Activated CD8-positive, alpha-beta memory T cell treated with anti-CD3 and anti-CD28 coated beads, Interleukin-2, amount 10 ng/mL, durations not matched to agents 7 days and 5 days (primary cell): Measurements from ENCODE around the gene TP53I13. TPM values are rescaled to one million over a fixed set of nuclear protein-coding genes. Genes with fewer than 3 reads are reported as not detected.

Experiments
- ATAC-seq: fragments of 150-1000 bp; cut with Tn5 transposase; one replicate; pipeline ENCODE4 v1.10.0; 2021; ENCODE audit warnings: moderate library complexity
- CTCF ChIA-PET: fragments of 350-600 bp; sonication (Branson Sonifier 250); formaldehyde crosslinking; loops from one replicate; lab custom pipeline; 2021; ENCODE audit warnings: antibody characterized with exemption; lab: Charles Lee
- DNase-seq: peaks from one replicate; pipeline ENCODE4 v3.0.0-alpha.2; 2020
- H3K27ac Mint-ChIP-seq: one replicate; pipeline ENCODE4 v1.8.0; 2021; ENCODE audit warnings: mild to moderate bottlenecking, mixed read lengths
- H3K27me3 Mint-ChIP-seq: one replicate; pipeline ENCODE4 v1.8.0; 2021; ENCODE audit warnings: mixed read lengths
- H3K36me3 Mint-ChIP-seq: one replicate; pipeline ENCODE4 v1.8.0; 2021; ENCODE audit warnings: mild to moderate bottlenecking, mixed read lengths
- H3K4me1 Mint-ChIP-seq: one replicate; pipeline ENCODE4 v1.8.0; 2021; ENCODE audit warnings: mixed read lengths
- H3K4me3 Mint-ChIP-seq: one replicate; pipeline ENCODE4 v1.8.0; 2021; ENCODE audit warnings: mild to moderate bottlenecking, moderate library complexity, mixed read lengths
- H3K9me3 Mint-ChIP-seq: one replicate; pipeline ENCODE4 v1.8.0; 2022; ENCODE audit warnings: low read depth, mixed read lengths
- total RNA-seq, 2 experiments: library from RNA; stranded (reverse); gene quantifications; one replicate each; pipeline ENCODE4 v1.2.3, GENCODE V29; 2021

TP53I13 gene
- total RNA-seq, 2 experiments from 2014 or later = 97.0 to 131 TPM

DNA sequence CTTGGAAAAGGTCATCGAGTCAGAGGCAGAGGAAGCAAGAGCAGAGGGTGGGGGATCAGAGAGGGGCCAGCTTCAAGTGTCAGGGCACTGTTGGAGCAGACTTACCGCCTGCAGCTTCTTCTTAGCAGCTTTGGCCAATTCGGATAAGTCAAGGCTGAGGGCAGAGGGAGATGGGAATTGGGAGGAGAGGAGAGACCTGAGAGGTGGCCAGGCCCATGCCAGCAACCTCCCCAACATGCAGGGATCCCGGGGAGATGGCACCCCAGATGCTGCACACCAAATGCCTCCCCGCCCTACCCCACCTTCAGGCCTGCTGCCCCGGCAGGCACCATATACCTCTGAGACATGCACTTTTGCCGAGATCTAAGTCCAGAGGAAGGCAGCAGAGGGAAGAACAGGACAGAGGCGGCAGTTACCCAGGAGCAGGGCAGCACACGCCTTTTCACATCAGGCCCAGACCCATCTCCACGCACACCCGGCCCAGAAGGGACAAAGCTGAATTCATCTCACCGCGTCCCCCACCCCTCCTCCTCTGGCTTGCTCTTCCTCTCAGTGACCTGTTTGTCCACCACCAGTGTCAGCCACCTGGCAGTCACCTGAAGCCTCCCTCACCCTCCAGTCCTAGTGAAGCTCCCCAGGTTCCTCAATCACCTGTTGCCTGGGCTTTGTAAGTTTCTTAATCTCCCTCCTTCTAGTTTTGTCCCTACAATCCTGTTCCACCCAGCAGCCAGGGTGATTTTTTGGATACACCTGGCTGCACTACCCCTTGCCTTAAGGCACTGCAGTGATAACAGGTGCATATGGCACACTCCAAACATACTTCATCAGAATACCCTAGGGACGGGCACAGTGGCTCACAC, 10.4 kb downstream of the TP53I13 start:
- peaks cover 12% of the 10 kb centered on the region for H3K4me1 Mint-ChIP-seq
- H3K9me3 Mint-ChIP-seq = no peaks in the 10 kb centered on the region
- no peak for ATAC-seq
- H3K36me3 Mint-ChIP-seq = peaks cover 22% of the 10 kb centered on the region
- DNase-seq = no peak
- CTCF ChIA-PET = interaction anchor here (1.2 to 24.4 kb wide), 7 partner anchors 9 to 209 kb away, joined by 3 to 458 read pairs (median 6); partner anchors contain the start of genes ABHD15, ANKRD13B, CORO6 and TP53I13
- no peak overlapping the region for H3K4me3 Mint-ChIP-seq
- peak overlapping the region; percentile 42 for H3K27ac Mint-ChIP-seq
- no peaks in the 10 kb centered on the region for H3K27me3 Mint-ChIP-seq

DNA sequence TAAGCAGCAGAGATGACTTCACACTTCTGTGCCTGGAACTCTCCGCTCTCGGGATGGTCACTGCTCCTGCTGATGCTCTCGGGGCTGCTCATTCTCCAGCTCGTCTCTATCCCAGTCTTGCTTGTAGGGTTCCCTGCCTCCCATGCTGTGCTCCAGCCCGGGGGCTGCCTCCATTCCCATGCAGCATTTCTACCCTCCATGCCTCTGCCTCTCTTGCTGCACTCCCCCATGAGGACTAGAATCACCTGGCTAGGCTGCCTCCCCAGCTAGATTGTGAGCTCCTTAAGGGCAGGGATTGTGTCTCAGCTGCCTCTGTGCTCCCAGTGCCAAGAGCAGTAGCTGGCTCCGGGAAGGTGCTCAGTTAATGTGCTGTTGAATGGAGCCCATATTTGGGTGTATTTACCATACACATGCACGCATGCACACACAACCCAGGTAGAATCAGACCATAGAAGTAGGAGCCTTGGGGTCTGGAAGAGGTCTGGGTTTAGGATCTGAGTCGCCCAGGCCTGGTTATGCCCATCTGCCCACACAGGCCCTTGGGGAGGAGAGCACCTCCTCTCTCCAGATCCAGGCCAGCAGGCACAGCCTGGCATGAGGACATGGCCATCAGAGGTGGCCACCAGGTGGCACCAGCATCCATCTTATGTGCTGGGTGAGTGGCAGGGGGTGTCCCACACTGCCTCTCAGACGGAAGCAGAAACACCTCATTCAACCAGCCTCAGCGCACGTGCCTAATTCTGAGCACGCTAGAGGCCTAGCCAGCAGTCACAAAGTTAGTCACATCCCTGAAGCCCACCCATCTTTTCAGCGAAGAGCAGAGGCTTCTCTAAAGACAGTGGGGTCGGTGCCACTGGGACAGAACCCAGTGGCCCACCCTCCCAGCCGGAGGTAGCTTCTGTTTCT, 11.6 kb downstream of the TP53I13 start:
- no peaks in the 10 kb centered on the region for H3K9me3 Mint-ChIP-seq
- no peak overlapping the region for H3K4me3 Mint-ChIP-seq
- H3K36me3 Mint-ChIP-seq = peaks cover 16% of the 10 kb centered on the region
- CTCF ChIA-PET = interaction anchor here (0.8 to 24.4 kb wide), 9 partner anchors 8 to 351 kb away, joined by 3 to 458 read pairs (median 6); partner anchors contain the start of genes ABHD15, ANKRD13B, CORO6 and TP53I13
- peak; percentile 94 for DNase-seq
- peaks cover 25% of the 10 kb centered on the region for H3K4me1 Mint-ChIP-seq
- H3K27ac Mint-ChIP-seq = peak overlapping the region; percentile 55
- H3K27me3 Mint-ChIP-seq = no peaks in the 10 kb centered on the region
- peak; percentile 97 for ATAC-seq

DNA sequence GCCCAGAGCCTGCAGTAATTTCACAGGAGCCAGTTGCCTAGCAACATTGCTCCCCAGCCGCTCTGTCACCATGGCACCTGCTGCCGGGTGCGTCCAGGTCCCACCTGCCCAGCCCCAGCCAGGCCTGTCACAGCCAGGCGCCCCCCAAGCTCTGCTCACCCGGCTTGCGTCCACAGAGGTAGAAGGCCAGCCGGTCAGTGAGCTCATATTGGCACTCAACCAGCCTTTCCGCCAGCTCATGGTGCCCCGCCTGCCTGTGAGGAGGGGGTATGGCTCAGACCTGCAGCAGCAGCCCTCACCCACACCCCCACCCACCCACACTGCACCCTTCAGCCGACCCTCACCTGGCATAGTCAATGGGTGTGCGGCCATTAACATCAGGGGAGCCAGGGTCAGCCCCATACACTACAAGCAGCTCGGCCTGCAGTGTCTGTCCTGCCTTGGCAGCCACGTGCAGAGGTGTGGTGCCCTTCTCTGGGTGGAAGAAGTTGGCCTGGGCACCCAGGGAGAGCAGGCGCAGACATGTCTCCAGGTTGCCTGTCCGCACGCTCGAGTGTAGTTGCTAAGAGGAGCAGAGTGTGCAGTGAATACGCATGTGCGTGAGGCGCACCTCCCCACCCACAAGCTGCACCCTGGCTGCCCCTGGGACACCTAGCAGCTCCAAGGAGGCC, 13.2 kb downstream of the TP53I13 start:
- Mint-ChIP-seq H3K9me3 (no peaks in the 10 kb centered on the region), H3K4me1 (peaks cover 40% of the 10 kb centered on the region), H3K36me3 (peaks cover 16% of the 10 kb centered on the region), H3K4me3 (no peak overlapping the region), H3K27me3 (no peaks in the 10 kb centered on the region), H3K27ac (no peak overlapping the region)
- DNase-seq (no peak), ATAC-seq (no peak)
- CTCF ChIA-PET = interaction anchor here (1.0 to 24.4 kb wide), 5 partner anchors 11 to 359 kb away, joined by 3 to 458 read pairs (median 80); partner anchors contain the start of genes ABHD15, ANKRD13B, CORO6 and TP53I13

DNA sequence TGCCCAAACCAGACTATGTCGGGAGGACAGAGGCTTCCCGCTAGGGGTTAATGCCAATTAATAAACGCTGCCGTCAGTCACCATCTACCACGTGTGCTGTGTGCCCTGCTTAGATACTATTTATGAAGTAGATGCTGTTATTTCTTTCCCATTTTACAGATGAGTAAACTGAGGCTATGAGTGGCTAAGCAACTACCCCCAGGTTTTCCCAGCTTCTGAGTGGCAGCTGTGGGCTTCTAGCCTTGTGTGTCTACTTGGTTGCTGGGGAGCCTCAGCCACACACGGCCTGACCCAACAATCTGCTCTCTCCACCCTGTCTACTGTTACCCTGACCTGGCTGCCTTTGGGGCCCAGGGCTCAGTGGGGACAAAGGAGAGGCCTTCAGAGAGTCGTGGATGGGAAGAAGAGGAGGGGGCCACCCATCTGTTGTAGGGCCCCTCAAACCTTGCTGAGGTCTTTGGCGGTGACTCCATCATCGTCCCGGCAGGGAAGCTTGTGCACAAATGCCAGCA, 13.8 kb downstream of the TP53I13 start:
- DNase-seq = no peak
- H3K4me1 Mint-ChIP-seq = peaks cover 46% of the 10 kb centered on the region
- H3K27me3 Mint-ChIP-seq = no peaks in the 10 kb centered on the region
- ATAC-seq = no peak
- CTCF ChIA-PET = interaction anchor here (1.0 to 24.4 kb wide), 4 partner anchors 10 to 358 kb away, joined by 3 to 458 read pairs (median 87); partner anchors contain the start of genes ABHD15, ANKRD13B, CORO6 and TP53I13
- H3K9me3 Mint-ChIP-seq = no peaks in the 10 kb centered on the region
- H3K27ac Mint-ChIP-seq = no peak overlapping the region
- H3K4me3 Mint-ChIP-seq = no peak overlapping the region
- H3K36me3 Mint-ChIP-seq = peaks cover 16% of the 10 kb centered on the region

DNA sequence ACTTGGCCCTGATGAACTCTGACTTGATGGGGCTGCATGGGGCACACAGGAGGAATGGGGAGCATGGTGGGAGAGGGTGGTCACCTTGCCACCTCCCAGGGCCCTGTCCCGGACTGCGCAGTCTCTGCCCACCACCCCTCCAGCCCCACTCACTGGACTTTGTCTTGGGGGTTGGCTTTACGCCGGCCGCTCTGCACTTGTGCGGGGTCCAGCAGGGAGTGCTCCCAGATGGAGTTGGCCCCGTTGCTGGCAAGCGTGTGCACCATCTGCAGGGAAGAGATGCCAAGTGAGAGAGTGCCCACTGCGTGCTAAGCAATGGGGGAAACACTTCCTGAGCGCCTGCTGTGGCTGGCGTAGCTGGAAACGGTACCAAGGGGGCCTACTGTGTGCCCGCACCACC, 14.3 kb downstream of the TP53I13 start:
- CTCF ChIA-PET = interaction anchor here (8.3 to 24.4 kb wide), 3 partner anchors 10 to 33 kb away, joined by 80 to 458 read pairs (median 94); partner anchors contain the start of genes ABHD15, ANKRD13B, CORO6 and TP53I13
- no peak for DNase-seq
- no peak for ATAC-seq
- Mint-ChIP-seq H3K27me3 (no peaks in the 10 kb centered on the region), H3K4me3 (no peak overlapping the region), H3K27ac (no peak overlapping the region), H3K36me3 (peaks cover 14% of the 10 kb centered on the region), H3K9me3 (no peaks in the 10 kb centered on the region), H3K4me1 (peaks cover 50% of the 10 kb centered on the region)

DNA sequence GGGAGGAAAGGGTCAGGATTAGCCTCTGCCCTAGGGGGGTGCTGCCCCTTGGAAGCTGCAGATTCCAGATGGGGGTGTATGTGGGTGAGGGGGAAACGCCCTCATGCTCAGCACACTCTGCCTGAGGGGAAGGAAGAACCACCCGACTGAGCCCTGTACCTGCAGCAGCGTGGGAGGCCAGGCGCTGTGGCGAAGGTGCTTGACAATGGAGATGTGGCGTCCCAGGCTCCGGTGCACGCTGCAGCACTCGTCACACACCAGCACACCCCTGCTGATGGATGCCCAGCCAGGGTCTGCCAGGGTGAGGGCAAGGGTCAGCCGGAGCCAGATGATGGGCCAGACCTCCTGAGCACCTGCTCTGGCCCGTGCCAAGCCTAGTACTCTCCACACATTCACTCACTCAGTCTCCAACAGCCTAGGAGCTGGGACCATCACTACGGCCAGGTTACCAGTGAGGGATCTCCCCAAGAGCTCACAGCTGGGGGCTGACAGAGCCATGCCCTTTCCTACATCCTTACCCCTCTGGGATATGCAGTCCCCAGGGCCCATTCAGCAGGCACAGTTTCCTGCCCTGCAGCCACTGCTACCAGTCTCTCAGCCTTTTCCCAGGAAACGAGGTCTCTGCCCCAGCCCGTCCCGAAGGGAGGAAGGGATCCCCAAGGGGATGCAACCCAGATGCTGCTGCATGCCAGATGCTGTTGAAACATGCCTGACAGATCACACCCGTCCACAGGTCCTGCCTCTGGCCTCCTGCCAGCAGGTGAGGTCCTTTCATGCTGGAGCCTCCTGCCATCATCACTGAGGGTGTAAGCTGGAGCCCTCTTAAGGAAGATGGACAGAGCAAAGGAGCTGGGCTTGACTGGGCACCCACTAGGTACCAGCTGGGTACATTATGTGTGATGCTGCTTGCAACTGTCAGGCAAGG, 15.1 kb downstream of the TP53I13 start:
- Mint-ChIP-seq H3K9me3 (no peaks in the 10 kb centered on the region), H3K4me1 (peaks cover 56% of the 10 kb centered on the region), H3K27me3 (no peaks in the 10 kb centered on the region), H3K36me3 (peaks cover 13% of the 10 kb centered on the region), H3K27ac (peak overlapping the region; percentile 65), H3K4me3 (no peak overlapping the region)
- DNase-seq = no peak
- CTCF ChIA-PET = interaction anchor here (1.0 to 24.4 kb wide), 4 partner anchors 9 to 632 kb away, joined by 3 to 458 read pairs (median 87); partner anchors contain the start of genes ABHD15, ANKRD13B, CORO6 and TP53I13
- ATAC-seq = no peak

DNA sequence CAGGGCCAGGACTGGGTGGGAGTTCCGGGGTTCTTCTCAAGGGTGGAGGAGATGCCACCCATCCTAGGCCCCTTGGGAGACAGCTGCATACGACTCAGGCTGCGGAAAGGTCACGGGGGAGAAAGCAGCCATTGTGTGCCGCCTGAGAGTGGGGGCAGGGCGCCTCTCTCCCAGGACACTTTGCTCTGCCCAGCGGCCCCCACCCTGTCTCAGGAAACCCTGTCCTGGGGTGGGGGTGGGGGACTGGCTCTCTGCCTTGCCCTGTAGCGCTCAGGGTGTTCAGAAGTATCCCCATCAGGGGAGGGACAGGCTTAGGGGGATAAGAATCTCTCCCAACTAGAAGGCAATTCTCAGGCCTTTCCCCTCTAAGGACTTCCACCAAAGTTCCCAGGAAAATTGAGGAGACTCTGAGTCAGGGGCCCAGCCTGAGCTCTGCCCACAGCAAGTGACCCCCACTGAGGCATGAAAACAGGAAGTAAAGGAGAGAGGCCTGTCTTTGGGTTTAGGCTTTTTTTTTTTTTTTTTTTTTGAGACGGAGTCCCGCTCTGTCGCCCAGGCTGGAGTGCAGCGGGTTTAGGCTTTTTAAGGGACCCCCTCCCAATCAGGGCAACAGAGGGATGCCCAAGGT, 16.1 kb downstream of the TP53I13 start:
- Mint-ChIP-seq H3K4me1 (peaks cover 56% of the 10 kb centered on the region), H3K4me3 (no peak overlapping the region)
- CTCF ChIA-PET = interaction anchor here (0.6 to 24.4 kb wide), 5 partner anchors 8 to 633 kb away, joined by 3 to 458 read pairs (median 80); partner anchors contain the start of genes ABHD15, ANKRD13B, CORO6 and TP53I13

DNA sequence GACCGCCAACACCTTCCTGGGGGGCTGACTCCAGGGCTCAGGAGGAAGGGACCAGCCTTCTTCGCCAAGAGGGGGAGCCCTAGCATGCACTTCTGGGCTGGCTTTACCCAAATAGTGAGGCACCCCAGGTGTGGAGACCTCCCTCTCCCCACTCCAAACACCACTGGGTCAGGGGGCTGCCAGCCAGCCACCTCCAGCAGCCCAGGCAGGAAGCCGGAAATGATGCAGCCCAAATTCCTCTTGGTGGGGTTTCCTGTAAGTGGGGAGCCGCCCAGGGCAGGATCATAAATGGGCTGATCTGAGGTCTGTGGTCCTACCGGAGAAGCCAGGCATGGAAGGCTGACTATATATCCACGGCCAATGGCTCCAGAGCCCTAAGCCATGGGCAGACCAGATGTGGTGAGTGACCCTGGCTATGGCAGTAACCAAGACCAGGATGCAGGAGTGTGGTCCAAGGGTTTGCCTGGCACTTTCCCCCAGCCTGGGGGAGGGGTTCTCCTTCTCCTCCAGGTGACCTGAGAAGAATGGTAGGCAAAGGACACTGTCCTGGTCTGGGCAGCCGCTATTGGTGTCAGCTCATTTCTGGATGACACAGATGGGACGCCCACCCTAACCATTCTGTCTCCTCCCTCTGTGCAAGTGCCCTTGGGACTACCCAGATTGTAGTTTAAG, 16.7 kb downstream of the TP53I13 start:
- Mint-ChIP-seq H3K9me3 (no peaks in the 10 kb centered on the region), H3K36me3 (peaks cover 9% of the 10 kb centered on the region), H3K4me1 (peaks cover 60% of the 10 kb centered on the region), H3K4me3 (no peak overlapping the region), H3K27me3 (no peaks in the 10 kb centered on the region), H3K27ac (peak overlapping the region; percentile 70)
- CTCF ChIA-PET = interaction anchor here (10.5 to 24.4 kb wide), 2 partner anchors 16 to 31 kb away, joined by 94 to 458 read pairs; partner anchors contain the start of genes ABHD15, CORO6 and TP53I13
- DNase-seq (no peak), ATAC-seq (no peak)

More for the DNA sequence above, 16.1 kb downstream of the TP53I13 start:
- no peaks in the 10 kb centered on the region for H3K9me3 Mint-ChIP-seq
- no peaks in the 10 kb centered on the region for H3K27me3 Mint-ChIP-seq
- ATAC-seq (no peak), DNase-seq (no peak)
- H3K36me3 Mint-ChIP-seq = peaks cover 11% of the 10 kb centered on the region
- peak overlapping the region; percentile 70 for H3K27ac Mint-ChIP-seq

DNA sequence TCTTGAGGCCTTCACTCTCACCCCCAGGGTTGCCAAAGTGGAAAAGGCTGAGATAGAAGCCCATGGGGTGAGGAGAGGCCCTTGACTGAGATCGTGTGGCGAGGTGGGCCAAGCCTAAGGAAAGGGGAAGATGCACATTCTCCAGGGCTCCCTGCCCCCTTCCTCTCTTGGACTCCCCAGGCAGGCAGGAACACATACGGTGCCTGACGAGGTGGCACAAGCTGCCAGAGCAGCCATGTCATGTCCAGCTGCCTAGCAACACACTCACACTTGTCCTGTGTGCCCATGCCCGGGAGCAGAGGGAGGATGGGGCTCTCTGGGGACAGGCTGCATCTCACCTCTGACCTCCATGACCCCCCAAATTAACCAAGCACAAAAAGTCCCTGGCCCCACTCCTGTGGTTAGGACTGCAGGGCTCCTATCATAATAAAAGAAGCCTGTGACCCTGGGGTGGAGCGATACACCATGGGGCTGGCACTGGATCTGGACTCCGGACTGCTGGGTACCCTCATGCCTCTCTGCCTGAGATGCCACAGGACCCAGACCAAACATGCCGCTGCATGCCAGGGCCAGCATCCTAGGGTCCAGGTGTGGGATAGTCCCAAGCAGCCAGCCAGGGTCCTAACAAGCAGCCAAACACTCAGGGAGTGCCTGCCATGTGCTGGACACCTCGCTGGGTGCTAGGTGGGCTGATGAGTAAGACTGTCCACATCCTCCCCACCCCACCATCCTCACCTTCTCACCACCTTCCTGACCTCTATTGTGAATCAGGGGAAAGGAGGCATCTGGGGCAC, 18.4 kb downstream of the TP53I13 start:
- ATAC-seq = no peak
- peaks cover 4% of the 10 kb centered on the region for H3K36me3 Mint-ChIP-seq
- CTCF ChIA-PET = interaction anchor here (1.0 to 24.4 kb wide), 5 partner anchors 8 to 221 kb away, joined by 3 to 458 read pairs (median 11); partner anchors contain the start of genes ABHD15, CORO6 and TP53I13
- no peaks in the 10 kb centered on the region for H3K9me3 Mint-ChIP-seq
- H3K4me3 Mint-ChIP-seq = peak overlapping the region; percentile 87
- H3K27me3 Mint-ChIP-seq = no peaks in the 10 kb centered on the region
- peak overlapping the region; percentile 34 for H3K27ac Mint-ChIP-seq
- DNase-seq = no peak
- H3K4me1 Mint-ChIP-seq = peaks cover 66% of the 10 kb centered on the region

DNA sequence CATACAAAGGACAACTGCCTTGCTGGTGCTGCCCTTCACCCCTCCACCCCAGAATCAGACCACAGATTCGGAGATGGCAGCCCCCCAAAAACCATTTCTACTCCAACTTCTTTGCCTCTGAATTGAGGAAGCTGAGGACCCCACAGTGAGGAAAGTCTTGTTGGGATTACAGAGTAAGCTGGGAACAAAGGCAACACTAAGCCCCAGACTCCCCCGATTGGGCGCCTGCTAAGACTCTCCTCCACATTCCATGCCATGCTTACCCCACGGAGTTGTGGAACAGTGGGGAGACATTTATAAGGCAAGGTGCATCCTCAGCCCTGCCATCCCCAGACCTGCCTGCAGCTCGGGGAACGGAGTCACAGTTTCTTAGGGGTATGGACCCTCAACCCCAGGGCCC, 19.1 kb downstream of the TP53I13 start:
- no peak for DNase-seq
- no peak for ATAC-seq
- H3K4me1 Mint-ChIP-seq = peaks cover 73% of the 10 kb centered on the region
- no peaks in the 10 kb centered on the region for H3K27me3 Mint-ChIP-seq
- H3K9me3 Mint-ChIP-seq = no peaks in the 10 kb centered on the region
- H3K27ac Mint-ChIP-seq = no peak overlapping the region
- H3K4me3 Mint-ChIP-seq = peak overlapping the region; percentile 87
- H3K36me3 Mint-ChIP-seq = peaks cover 4% of the 10 kb centered on the region
- CTCF ChIA-PET = interaction anchor here (0.9 to 24.4 kb wide), 10 partner anchors 8 to 220 kb away, joined by 3 to 458 read pairs (median 4); partner anchors contain the start of genes ABHD15 and CORO6
